IPS-18a (cell line): Measurements from ENCODE around the gene KHDC4.
"Not testable (repeated sequence)": the region's sequence is repeated elsewhere in the genome, so short reads cannot be mapped to it uniquely, and the experiment has no call there.

ENCODE experiments used
- H3K27ac ChIP-seq: one replicate; pipeline ENCODE4 v1.5.1; 2013; ENCODE audit warnings: low read length
- H3K27me3 ChIP-seq: one replicate; pipeline ENCODE4 v1.6.1; 2013; ENCODE audit warnings: mild to moderate bottlenecking, low read length; ENCODE audit not compliant: control insufficient read depth, insufficient read depth
- H3K36me3 ChIP-seq: one replicate; pipeline ENCODE4 v1.6.1; 2013; ENCODE audit warnings: low read depth, low read length; ENCODE audit not compliant: control insufficient read depth
- H3K4me1 ChIP-seq: one replicate; pipeline ENCODE4 v1.6.1; 2013; ENCODE audit warnings: low read depth, low read length; ENCODE audit not compliant: control insufficient read depth
- H3K4me3 ChIP-seq: one replicate; pipeline ENCODE4 v1.5.1; 2013; ENCODE audit warnings: low read length
- H3K9ac ChIP-seq: one replicate; pipeline ENCODE4 v1.6.1; 2013; ENCODE audit warnings: mild to moderate bottlenecking, low read length, moderate library complexity
- H3K9me3 ChIP-seq: one replicate; pipeline ENCODE4 v1.6.1; 2013; ENCODE audit warnings: low read depth, low read length; ENCODE audit not compliant: control insufficient read depth

Gene KHDC4

DNA sequence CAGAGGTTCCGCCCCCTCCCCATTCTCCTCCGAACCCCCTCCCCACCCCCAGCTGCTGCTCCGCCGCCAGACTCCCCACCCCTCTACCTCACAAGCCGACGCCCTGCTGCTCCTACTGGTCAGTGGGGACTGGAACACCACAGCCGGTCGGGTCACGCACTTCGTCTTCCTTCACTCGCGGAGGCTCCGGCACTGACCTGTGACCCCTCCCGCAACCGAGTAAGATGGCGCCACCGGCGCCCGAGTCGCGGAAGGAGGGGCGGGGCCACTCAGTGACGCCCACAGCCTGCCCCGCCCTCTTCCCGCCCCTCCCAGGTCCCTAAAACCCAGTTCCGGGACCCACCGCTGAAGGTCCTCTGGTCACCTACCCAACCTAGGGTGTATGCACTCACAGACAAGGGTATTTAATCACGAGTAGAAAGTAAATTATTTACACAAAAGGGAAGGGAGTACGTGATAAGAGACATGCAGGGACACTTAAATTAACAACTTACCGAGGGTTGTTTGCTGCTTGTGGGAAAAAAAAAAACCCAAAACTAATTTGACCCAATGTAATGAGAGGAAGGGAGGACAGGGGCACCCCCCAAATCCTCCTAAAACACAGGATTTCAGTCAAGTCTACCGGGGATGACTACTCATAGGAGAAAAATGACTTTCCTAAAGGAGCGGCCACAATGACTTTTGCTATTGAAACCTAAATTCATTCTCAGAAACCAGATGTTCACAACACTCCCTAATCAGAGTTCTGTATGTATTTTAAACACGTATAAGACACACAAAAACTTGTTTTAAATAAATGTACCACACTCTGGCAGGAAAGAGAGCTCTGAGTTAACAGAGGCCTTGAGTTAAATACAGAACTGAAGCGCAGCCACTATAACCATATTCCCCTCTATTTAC, 22.8 kb downstream of the KHDC4 start, which contains the start of gene RIT1:
Gene RIT1 (minus strand): TSS at position 194 of the 900 bp plus-strand sequence. CDS start 588 bp downstream, outside the sequence.
- Histone ChIP-seq H3K36me3 (peaks cover 43% of the 10 kb centered on the region), H3K27me3 (no peaks in the 10 kb centered on the region), H3K4me3 (peak within 1 kb of the TSS; percentile 76), H3K4me1 (no peaks in the 10 kb centered on the region), H3K27ac (no peak within 1 kb of the TSS), H3K9me3 (no peaks in the 10 kb centered on the region), H3K9ac (peak within 1 kb of the TSS; percentile 28)

- Histone ChIP-seq H3K36me3 (peaks cover 41% of the 10 kb centered on the region), H3K9ac (peak overlapping the region; percentile 28), H3K4me3 (peak overlapping the region; percentile 76), H3K4me1 (no peaks in the 10 kb centered on the region), H3K27ac (no peak overlapping the region), H3K27me3 (no peaks in the 10 kb centered on the region), H3K9me3 (no peaks in the 10 kb centered on the region)
Measured at GRCh38 chr1:155910621-155911121, 23.5 kb downstream of the KHDC4 start.

DNA sequence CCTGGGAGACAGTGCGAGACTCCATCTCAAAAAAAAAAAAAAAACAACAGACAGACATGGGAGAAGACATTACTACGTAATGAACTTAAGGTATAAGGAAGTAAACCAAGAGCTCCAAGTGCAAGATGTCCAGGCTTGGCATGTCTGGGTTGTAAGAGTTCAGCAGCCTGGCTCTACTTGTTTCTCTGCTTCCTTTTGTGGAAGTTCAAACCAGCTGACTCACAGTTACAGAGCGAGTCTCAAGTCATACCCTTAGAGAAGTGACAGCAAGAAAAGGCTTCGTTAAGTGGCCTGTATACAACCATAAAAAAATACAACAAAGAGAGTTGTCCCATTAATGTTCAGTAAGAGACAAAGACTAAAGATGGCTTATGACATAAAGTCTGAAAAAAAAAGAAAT, 24.3 kb downstream of the KHDC4 start:
- H3K36me3 ChIP-seq = peaks cover 39% of the 10 kb centered on the region
- no peaks in the 10 kb centered on the region for H3K9me3 ChIP-seq
- no peaks in the 10 kb centered on the region for H3K4me1 ChIP-seq
- no peak overlapping the region for H3K27ac ChIP-seq
- no peak overlapping the region for H3K4me3 ChIP-seq
- H3K27me3 ChIP-seq = no peaks in the 10 kb centered on the region
- no peak overlapping the region for H3K9ac ChIP-seq

DNA sequence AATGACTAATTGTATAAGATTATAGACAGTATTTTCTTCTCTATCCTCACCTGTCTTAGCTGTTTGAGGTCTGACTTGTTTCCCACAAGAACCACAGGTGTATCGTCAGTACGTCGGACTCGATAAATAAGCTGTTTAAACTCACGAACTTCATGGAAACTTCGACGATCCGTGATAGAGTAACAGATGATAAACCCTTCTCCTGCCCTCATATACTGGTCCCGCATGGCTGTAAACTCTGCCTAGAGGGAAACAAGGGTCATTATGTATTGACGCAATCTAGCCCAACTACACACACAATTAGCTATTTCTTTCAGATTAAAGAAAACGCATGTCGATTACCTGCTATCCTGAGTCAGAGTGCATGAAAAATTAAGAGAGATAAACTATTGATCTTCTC, 30.0 kb downstream of the KHDC4 start:
- Histone ChIP-seq H3K4me1 (no peaks in the 10 kb centered on the region), H3K27me3 (no peaks in the 10 kb centered on the region), H3K27ac (no peak overlapping the region), H3K9me3 (no peaks in the 10 kb centered on the region), H3K36me3 (peaks cover 55% of the 10 kb centered on the region), H3K9ac (no peak overlapping the region), H3K4me3 (no peak overlapping the region)

DNA sequence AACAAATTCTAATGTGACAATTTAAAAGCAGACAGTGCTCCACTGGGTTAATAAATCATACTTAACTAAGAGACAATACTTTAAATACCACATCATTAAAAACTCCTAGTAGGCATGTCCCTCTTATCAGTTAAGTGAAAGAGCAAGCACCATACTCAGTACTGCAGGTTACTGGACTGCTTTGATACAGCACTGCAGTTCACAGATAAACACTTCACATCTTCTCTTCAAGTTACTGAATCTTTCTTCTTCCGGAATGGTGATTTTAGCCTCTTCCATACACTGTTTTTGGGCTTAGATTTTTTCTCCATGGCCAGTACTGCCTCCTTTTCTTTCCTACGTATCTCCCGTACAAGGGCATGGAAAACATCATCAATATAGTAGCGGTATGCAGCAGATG, 34.1 kb downstream of the KHDC4 start:
- no peak overlapping the region for H3K4me3 ChIP-seq
- H3K27me3 ChIP-seq = no peaks in the 10 kb centered on the region
- no peaks in the 10 kb centered on the region for H3K4me1 ChIP-seq
- no peak overlapping the region for H3K9ac ChIP-seq
- no peak overlapping the region for H3K27ac ChIP-seq
- H3K36me3 ChIP-seq = peaks cover 55% of the 10 kb centered on the region
- H3K9me3 ChIP-seq = no peaks in the 10 kb centered on the region

DNA sequence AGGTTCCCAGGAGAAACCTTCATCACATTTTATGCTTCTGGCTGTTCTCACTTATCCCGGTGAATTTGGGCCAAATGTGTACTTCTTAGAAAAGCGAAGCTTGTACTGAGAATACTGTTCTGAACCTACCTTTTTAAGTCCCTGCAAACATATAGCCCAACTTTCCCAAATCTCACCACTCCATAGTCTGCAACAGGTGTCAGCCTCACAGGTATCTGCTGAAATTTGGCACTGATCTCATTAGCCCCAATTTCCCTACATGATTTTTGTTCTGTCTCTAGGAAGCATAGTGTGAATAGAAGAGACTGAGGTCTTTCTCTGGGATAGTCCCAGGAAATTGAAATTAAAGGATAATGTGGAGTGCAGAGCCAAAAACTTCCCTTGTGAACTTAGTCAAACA, 34.5 kb downstream of the KHDC4 start:
- H3K36me3 ChIP-seq = peaks cover 50% of the 10 kb centered on the region
- H3K9ac ChIP-seq = no peak overlapping the region
- no peak overlapping the region for H3K27ac ChIP-seq
- no peaks in the 10 kb centered on the region for H3K4me1 ChIP-seq
- H3K27me3 ChIP-seq = no peaks in the 10 kb centered on the region
- no peak overlapping the region for H3K4me3 ChIP-seq
- H3K9me3 ChIP-seq = no peaks in the 10 kb centered on the region

DNA sequence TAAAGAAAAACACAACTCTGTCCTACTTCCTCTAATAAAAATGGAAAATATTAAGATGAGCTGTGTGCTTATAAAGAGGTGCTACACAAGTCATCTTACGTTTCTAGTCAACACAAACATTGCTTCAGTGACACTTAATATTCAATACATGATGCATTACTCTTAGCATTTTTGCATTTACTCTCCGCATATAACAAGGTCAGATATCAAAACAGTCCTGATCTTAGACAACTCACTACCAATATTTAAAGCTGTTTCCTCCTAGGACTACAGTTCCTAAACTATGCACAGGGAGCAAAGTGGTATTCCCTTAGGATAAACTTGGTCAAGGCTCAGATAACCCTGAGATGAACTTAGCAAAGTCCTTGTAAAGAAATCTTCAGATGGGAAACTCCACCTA, 35.3 kb downstream of the KHDC4 start:
- Histone ChIP-seq H3K9ac (no peak overlapping the region), H3K4me1 (no peaks in the 10 kb centered on the region), H3K4me3 (no peak overlapping the region), H3K36me3 (peaks cover 42% of the 10 kb centered on the region), H3K9me3 (no peaks in the 10 kb centered on the region), H3K27ac (no peak overlapping the region), H3K27me3 (no peaks in the 10 kb centered on the region)

GRCh38 chr1:155897746-155898145, 36.5 kb downstream of the KHDC4 start:
- no peaks in the 10 kb centered on the region for H3K27me3 ChIP-seq
- peaks cover 35% of the 10 kb centered on the region for H3K36me3 ChIP-seq
- no peak overlapping the region for H3K27ac ChIP-seq

DNA sequence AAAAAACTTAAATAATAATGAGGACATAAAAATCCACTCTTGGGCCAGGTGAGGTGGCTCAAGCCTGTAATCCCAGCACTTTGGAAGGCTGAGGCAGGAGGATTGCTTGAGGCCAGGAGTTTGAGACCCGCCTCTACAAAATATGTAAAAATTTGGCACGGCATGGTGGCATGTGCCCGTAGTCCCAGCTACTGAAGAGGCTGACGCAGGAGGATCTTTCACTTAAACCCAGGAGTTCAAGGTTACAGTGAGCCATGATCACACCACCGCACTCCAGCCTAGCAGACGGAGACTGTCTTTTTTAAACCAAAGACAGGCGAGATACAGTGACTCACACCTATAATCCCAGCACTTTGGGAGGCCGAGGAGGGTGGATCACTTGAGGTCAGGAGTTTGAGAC, 37.7 kb downstream of the KHDC4 start:
- H3K9ac ChIP-seq, H3K27me3 ChIP-seq, H3K27ac ChIP-seq, H3K4me1 ChIP-seq, H3K4me3 ChIP-seq, H3K9me3 ChIP-seq: not testable (repeated sequence)
- H3K36me3 ChIP-seq = peaks cover 33% of the 10 kb centered on the region

More at GRCh38 chr1:155897746-155898145, 36.5 kb downstream of the KHDC4 start:
- Histone ChIP-seq H3K4me1 (no peaks in the 10 kb centered on the region), H3K4me3 (no peak overlapping the region), H3K9ac (no peak overlapping the region), H3K9me3 (no peaks in the 10 kb centered on the region)

DNA sequence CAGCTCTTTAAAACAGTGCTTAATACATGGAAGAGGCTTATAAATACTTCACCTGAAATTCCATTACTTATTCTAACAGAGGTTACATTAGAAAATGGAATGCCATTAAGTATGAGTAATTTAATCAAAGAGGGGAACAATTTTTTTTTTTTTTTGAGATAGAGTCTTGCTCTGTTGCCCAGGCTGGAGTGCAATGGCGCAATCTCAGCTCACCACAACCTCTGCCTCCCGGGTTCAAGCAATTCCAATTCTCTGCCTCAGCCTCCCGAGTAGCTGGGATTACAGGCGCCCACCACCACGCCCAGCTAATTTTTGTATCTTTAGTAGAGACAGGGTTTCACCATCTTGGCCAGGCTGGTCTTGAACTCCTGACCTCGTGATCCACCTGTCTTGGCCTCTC, 38.6 kb downstream of the KHDC4 start:
- peaks cover 26% of the 10 kb centered on the region for H3K36me3 ChIP-seq
- not testable (repeated sequence) for H3K27ac ChIP-seq, H3K27me3 ChIP-seq, H3K9me3 ChIP-seq, H3K4me1 ChIP-seq, H3K9ac ChIP-seq, H3K4me3 ChIP-seq

- no peaks in the 10 kb centered on the region for H3K27me3 ChIP-seq
- no peak overlapping the region for H3K4me3 ChIP-seq
- peaks cover 5% of the 10 kb centered on the region for H3K36me3 ChIP-seq
- H3K9ac ChIP-seq = no peak overlapping the region
- no peaks in the 10 kb centered on the region for H3K4me1 ChIP-seq
- H3K9me3 ChIP-seq = no peaks in the 10 kb centered on the region
- H3K27ac ChIP-seq = no peak overlapping the region
Measured at GRCh38 chr1:155893389-155894142, 40.6 kb downstream of the KHDC4 start.
